Measurements from ENCODE around the gene KIF1A. TPM values are rescaled to one million over a fixed set of nuclear protein-coding genes. Genes with fewer than 3 reads are reported as not detected.
A peak's percentile ranks its signal among the peaks of the same experiment; 100 is the strongest.

The KIF1A gene
- total RNA-seq, 1 donor: not detected

GRCh38 chr2:240791221-240791800 lies 28.7 kb downstream of the KIF1A start:
- no peak for TF ChIP-seq CTCF (IDR thresholded peaks at IDR 0.05; ENCODE audit: extremely low read depth, low read depth, low read length)
- H2AFZ ChIP-seq (ENCODE audit: low read length): no peak overlapping the region

GRCh38 chr2:240790370-240791220 lies 29.4 kb downstream of the KIF1A start:
- Histone ChIP-seq H4K20me1 (ENCODE audit: insufficient read depth, low read length) (no peaks in the 10 kb centered on the region), H3K27ac (ENCODE audit: low read depth, low read length) (no peak overlapping the region), H3K27me3 (ENCODE audit: insufficient read depth, low read length) (no peaks in the 10 kb centered on the region), H3K9me3 (ENCODE audit: low read depth, low read length) (no peaks in the 10 kb centered on the region), H3K4me1 (ENCODE audit: insufficient read depth, low read length) (no peaks in the 10 kb centered on the region), H3K4me2 (ENCODE audit: insufficient read depth, low read length) (no peak overlapping the region), H3K79me2 (ENCODE audit: insufficient read depth, low read length) (no peaks in the 10 kb centered on the region), H2AFZ (ENCODE audit: low read length) (no peak overlapping the region), H3K36me3 (ENCODE audit: insufficient read depth, low read length) (no peaks in the 10 kb centered on the region), H3K4me3 (ENCODE audit: insufficient read depth, low read length) (no peak overlapping the region)
- no peak for TF ChIP-seq CTCF (IDR thresholded peaks at IDR 0.05; ENCODE audit: extremely low read depth, low read depth, low read length)
- peak; percentile 53 for DNase-seq (ENCODE audit: insufficient read length, low spot score, missing footprints)

More at GRCh38 chr2:240791221-240791800, 28.7 kb downstream of the KIF1A start:
- no peaks in the 10 kb centered on the region for H3K4me1 ChIP-seq (ENCODE audit: insufficient read depth, low read length)
- H4K20me1 ChIP-seq (ENCODE audit: insufficient read depth, low read length): no peaks in the 10 kb centered on the region
- no peaks in the 10 kb centered on the region for H3K9me3 ChIP-seq (ENCODE audit: low read depth, low read length)
- H3K27me3 ChIP-seq (ENCODE audit: insufficient read depth, low read length): no peaks in the 10 kb centered on the region
- H3K79me2 ChIP-seq (ENCODE audit: insufficient read depth, low read length): no peaks in the 10 kb centered on the region
- no peaks in the 10 kb centered on the region for H3K36me3 ChIP-seq (ENCODE audit: insufficient read depth, low read length)
- no peak overlapping the region for H3K4me3 ChIP-seq (ENCODE audit: insufficient read depth, low read length)
- H3K4me2 ChIP-seq (ENCODE audit: insufficient read depth, low read length): no peak overlapping the region
- peak; percentile 54 for DNase-seq (ENCODE audit: insufficient read length, low spot score, missing footprints)
- no peak overlapping the region for H3K27ac ChIP-seq (ENCODE audit: low read depth, low read length)

GRCh38 chr2:240789501-240790369 lies 30.3 kb downstream of the KIF1A start:
- Histone ChIP-seq H3K27ac (ENCODE audit: low read depth, low read length) (no peak overlapping the region), H3K4me3 (ENCODE audit: insufficient read depth, low read length) (no peak overlapping the region), H3K4me2 (ENCODE audit: insufficient read depth, low read length) (no peak overlapping the region), H2AFZ (ENCODE audit: low read length) (no peak overlapping the region), H3K27me3 (ENCODE audit: insufficient read depth, low read length) (no peaks in the 10 kb centered on the region), H3K79me2 (ENCODE audit: insufficient read depth, low read length) (no peaks in the 10 kb centered on the region), H4K20me1 (ENCODE audit: insufficient read depth, low read length) (no peaks in the 10 kb centered on the region), H3K36me3 (ENCODE audit: insufficient read depth, low read length) (no peaks in the 10 kb centered on the region), H3K9me3 (ENCODE audit: low read depth, low read length) (no peaks in the 10 kb centered on the region), H3K4me1 (ENCODE audit: insufficient read depth, low read length) (no peaks in the 10 kb centered on the region)
- peak; percentile 73 for DNase-seq (ENCODE audit: insufficient read length, low spot score, missing footprints)
- no peak for TF ChIP-seq CTCF (IDR thresholded peaks at IDR 0.05; ENCODE audit: extremely low read depth, low read depth, low read length)

Measured in osteoblast (primary cell).